GM19351 (cell line): ENCODE data around the gene PDGFRB.

Experiments
- ATAC-seq: cut with Tn5 transposase; IDR thresholded peaks from one replicate; pipeline ENCODE4 v1.9.1; 2021; ENCODE audit warnings: mild to moderate bottlenecking, moderate library complexity; ENCODE audit not compliant: unreplicated experiment

The PDGFRB gene

GRCh38 chr5:150164211-150164980 is 8.8 kb upstream of the PDGFRB start:
- ATAC-seq = no peak

DNA sequence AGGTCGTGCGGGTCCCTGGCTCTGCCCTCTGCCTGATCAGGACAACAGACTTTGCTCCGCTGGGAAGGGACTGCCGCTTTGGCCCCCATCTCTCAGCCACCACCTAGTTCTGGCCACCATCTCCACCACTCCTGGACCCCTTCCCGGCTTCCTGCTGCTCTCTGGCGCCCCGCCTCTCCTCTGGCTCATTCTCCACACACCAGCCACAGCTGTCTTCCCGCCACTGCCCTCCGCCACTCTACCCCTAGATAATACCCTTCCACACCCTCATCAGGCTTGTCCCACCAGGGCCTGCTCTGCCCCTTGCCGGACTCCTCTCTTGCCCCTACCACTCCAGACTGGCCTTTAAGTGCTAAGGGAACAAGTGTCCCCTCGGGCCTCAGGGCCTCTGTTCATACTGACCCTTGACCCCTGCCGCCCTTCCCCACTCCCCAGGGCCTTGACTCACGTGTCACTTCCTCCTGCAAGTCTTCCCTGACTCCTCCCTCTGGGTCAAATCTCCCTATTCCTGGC is 8.0 kb upstream of the PDGFRB start:
- no peak for ATAC-seq

DNA sequence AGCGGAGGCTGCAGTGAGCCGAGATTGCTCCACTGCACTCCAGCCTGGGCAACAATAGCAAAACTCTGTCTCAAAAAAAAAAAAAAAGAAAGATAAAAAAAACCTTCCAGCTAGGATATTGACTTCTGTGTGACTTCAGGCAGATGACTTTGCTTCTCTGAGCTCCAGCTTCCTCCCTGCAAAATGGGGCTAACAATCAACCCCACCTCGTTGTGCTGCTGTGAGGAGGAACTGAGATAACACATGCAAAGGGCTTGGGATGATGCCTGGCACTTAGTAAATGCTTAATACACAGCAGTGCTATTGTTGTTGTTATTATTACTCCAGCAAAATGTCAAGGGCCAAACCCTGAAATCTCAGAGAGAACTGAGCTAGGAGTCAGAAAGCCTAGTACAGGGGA is 7.4 kb upstream of the PDGFRB start:
- ATAC-seq = no peak

GRCh38 chr5:150162142-150162513 is 6.5 kb upstream of the PDGFRB start:
- ATAC-seq = no peak

- ATAC-seq = peak; percentile 80
These were observed 5.8 kb upstream of the PDGFRB start for GRCh38 chr5:150161242-150162141.

- no peak for ATAC-seq
These were observed 4.9 kb upstream of the PDGFRB start for GRCh38 chr5:150160448-150161081.

GRCh38 chr5:150159741-150160179 is 4.1 kb upstream of the PDGFRB start:
- no peak for ATAC-seq

- no peak for ATAC-seq
These were observed 3.4 kb upstream of the PDGFRB start for GRCh38 chr5:150159031-150159430.

GRCh38 chr5:150158170-150158949 is 2.7 kb upstream of the PDGFRB start:
- no peak for ATAC-seq

DNA sequence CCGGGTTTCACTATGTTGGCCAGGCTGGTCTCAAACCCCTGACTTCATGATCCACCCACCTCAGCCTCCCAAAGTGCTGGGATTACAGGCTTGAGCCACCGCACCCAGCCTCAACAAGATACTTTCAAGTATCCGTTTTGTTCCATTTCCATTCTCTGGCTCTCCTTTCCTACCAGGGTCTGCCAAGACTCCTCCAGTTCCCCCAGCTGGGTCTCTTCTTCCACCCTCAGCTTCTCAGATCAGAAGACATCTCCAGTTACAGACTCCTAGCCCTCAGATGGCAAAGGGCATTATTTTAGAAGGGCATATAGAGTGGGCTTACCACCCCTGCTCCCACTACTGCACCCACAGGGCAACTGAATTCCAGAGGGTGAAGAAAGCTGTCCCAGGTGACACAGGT is 1.5 kb upstream of the PDGFRB start:
- ATAC-seq = no peak

DNA sequence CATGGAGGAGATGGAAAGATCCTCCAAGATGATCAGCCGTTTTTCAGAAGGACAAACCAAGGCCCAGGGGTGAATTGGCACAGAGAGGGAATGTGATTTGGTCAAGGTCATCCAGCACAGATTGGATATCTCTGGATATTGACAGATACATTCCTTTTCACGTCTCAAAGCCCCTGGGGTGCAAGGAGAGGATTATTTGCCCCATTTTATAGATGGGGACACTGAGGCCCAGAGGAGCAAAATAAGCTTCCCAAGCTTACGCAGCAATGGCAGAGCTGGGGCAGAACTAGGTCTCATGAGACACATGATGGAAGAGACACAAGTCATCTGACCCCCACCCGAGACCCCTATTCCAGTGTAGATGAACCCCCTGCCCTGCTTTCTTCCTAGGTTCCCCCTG is 895 bp upstream of the PDGFRB start:
- ATAC-seq = no peak

DNA sequence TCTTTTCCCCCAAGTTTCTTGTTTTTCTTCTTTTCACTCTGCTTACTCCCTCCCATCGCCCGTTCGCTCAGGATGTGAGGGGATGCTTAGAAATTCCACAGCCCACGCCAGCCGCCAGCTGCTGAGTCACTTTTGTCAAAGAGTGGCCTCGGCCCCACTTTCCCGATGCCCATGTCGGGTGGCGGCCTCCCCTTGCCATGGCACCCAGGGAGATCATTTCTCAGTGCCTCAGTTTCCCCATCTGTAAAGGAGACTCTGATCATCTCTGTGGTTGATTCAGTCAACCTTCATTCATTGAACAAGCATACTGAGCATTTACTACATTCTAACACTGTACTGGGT is 353 bp upstream of the PDGFRB start:
- peak; percentile 12 for ATAC-seq

DNA sequence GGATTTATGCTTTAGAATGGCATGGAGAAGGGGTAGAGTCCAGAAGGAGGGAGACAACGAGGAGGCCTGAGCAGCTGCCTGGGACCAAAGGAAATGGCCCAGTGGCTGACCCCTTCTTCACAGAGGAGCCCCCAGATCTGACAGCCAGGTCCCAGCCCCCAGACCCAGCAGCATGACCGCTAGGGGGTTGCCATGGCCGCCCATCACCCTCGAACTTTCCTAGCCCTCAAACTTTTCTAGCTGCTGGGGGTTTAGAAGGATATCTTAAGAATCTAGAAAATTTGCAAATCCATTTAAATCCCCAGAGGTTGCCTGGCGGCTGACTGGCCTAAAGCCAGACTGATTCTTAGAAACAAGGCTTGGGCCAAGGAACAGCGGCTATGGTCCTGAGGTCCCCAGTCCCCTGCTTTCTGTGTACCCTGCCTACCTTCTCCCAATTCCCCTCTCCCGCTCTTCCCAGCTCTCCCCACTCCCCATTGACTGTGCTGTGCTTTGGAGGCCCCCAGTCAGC is 972 bp downstream of the PDGFRB start:
- ATAC-seq = no peak

DNA sequence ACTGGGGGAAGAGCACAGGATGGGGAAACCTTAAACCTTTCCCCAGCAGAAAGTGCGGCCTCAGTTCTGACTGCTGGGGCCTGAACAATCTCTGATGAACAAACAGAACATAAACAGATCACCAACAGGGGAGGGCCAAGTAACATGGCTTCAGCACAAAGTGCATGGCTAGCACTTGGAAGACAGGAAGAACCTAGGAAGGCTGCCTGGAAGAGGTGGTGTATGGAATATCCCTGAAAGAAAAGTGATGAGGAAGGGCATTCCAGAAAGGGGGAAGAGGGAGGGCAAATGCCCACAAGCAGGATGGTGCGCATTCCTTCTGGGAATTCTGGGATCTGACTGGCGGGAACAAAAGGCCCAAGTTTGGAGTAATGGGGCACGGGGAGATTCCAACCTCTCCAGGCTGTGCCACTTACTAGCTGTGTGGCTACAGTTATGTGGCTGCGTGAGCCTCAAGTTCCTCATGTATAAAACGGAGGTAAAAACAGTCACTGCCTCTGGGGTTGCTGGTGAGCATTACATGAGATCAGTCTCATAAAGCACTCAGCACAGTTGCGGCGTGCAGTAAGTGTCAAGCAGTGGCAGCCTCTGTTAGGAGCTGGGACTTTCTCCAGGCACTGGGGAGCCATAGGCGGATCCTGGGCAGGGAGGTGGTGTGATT is 1.6 kb downstream of the PDGFRB start:
- ATAC-seq = peak; percentile 56

GRCh38 chr5:150153483-150153882 is 2.2 kb downstream of the PDGFRB start:
- ATAC-seq = no peak

DNA sequence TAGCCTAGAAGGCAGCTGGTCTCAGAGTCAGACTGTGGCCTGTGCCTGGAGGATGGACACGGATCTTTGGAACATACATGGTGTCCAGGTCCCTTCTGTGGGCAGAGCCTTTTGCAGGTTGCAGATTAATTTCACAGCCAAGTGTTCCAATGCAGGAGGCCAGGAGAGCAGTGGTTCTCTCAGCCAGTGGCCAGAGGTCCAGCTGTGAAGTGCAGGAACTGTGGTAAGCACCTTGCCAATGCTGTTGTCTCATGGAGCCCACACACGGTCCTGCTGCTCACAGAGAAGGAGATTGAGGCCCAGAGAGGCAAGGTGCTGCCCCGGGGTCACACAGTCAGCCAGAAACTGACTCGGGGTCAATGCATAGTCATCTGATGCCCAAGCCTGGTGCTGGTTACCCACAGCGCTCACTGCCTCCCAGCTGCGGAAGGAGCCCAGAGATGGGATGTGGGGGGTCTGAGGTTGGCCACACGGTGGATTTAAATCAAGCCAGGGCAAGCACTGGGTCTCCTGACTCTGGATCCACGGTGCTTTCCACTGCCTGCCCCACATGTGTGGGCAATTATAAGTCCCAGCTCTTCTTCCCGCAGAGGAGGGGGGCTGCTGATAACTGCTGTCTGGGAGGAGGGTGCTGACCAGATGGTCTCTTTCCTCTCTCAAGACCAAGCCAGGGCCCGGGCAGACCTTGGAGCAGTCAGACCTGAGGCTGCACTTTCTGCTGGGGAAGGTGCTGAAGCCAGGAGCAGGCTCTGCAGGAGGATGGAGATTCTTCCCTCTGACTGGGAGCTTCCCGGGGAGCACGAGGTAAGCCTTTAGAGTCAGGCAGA is 2.8 kb downstream of the PDGFRB start:
- ATAC-seq = no peak

DNA sequence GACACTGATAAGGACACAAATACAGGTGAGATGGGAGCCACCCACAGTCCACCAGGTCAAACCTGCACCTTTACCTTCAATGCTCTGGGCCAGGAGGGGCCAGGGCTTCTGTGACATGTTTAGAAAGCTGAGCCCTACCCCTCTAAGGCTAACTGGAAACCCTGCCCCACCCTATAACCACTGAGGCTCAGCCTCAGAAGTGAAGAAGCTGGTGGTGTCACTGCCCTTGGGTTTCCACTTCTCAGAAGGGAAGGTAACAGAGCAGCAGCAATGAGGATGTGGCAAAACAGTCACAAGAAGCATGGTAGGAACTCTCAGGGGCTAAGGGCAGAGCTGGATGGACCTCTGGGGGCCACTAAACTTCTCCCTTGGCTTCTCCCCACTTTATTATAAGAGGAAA is 6.0 kb downstream of the PDGFRB start:
- no peak for ATAC-seq

DNA sequence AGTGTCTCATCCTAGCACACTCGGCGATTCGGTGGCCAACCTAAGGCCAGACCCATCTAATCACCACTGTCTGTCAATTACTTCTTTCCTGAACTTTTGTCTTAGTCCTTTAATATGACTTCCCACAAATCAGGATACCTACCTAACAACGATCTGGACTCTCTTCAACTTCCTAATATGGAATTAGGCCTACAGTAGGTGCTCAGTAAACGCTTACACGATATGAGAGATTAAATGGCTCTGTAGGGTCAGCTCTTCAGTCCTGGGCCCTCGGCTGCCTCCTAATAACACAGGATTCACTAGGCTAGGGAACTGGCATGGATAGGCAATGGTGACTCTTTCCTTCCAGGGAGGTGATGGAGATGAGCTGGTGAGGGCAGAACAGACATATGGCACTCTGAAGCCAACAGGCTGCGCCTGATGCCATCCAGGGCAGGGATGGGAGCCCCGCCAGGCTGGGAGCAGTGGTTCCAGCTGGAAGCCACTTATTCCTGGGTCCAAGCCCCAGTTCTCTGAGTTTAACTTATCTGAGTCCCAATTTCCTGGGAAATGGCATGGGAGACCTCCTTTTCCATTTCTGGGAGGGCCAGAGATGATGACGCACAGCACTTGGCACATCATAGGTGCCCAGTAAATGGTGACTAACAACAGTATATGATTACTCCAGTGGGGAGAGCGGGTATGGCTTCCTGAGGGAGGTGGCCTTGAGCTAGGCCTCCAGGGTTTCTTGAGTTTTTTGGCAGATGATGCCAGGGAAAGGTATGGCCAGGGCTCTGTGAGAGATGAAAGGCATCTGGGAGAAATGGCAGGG is 7.3 kb downstream of the PDGFRB start:
- ATAC-seq = no peak
